Neural cell (in vitro differentiated cells): ENCODE results near the gene LGALS1. TPM values are rescaled to one million over a fixed set of nuclear protein-coding genes. Genes with fewer than 3 reads are reported as not detected.

Source experiments
- H2AFZ ChIP-seq: fragments of 200-600, 300-800 bp; sonication (generic), shearing (Covaris generic); 2 replicates; pipeline ENCODE4 v1.6.0; 2014; ENCODE audit warnings: low read depth, mild to moderate bottlenecking, antibody characterized with exemption, low read length, moderate library complexity
- H3F3A ChIP-seq: fragments of 200-600 bp; shearing (Covaris generic); 2 replicates; pipeline ENCODE4 v1.6.1; 2016; ENCODE audit warnings: mild to moderate bottlenecking, moderate library complexity, mixed read lengths, antibody characterized with exemption, low read length; ENCODE audit not compliant: insufficient read depth, poor library complexity, severe bottlenecking
- H3K27ac ChIP-seq: fragments of 200-600, 300-800 bp; sonication (generic), shearing (Covaris generic); 2 replicates; pipeline ENCODE4 v1.5.1; 2014; ENCODE audit warnings: mild to moderate bottlenecking, low read length, moderate library complexity
- H3K27me3 ChIP-seq: fragments of 300-800, 200-600 bp; sonication (generic), shearing (Covaris generic); 2 replicates; pipeline ENCODE4 v1.6.0; 2014; ENCODE audit warnings: mild to moderate bottlenecking, low read depth, low read length, moderate library complexity; ENCODE audit not compliant: insufficient read depth
- H3K36me3 ChIP-seq: fragments of 300-800, 200-600 bp; sonication (generic), shearing (Covaris generic); 2 replicates; pipeline ENCODE4 v1.5.1; 2014; ENCODE audit warnings: mild to moderate bottlenecking, antibody characterized with exemption, low read length, moderate library complexity; ENCODE audit not compliant: insufficient read depth
- H3K4me2 ChIP-seq: fragments of 300-800, 200-600 bp; sonication (generic), shearing (Covaris generic); 2 replicates; pipeline ENCODE4 v1.6.0; 2014; ENCODE audit warnings: mild to moderate bottlenecking, low read length
- H3K4me3 ChIP-seq: fragments of 300-800, 200-600 bp; sonication (generic), shearing (Covaris generic); 2 replicates; pipeline ENCODE4 v1.5.1; 2014; ENCODE audit warnings: mild to moderate bottlenecking, low read length, moderate library complexity
- H3K79me2 ChIP-seq: fragments of 200-600 bp; shearing (Covaris generic); replicated peaks from 2 replicates; pipeline ENCODE4 v1.6.0; 2014; ENCODE audit warnings: mild to moderate bottlenecking, low read length, moderate library complexity; ENCODE audit not compliant: insufficient read depth
- H3K9ac ChIP-seq: fragments of 300-800, 200-600 bp; sonication (generic), shearing (Covaris generic); 2 replicates; pipeline ENCODE4 v1.6.1; 2016; ENCODE audit warnings: mild to moderate bottlenecking, low read length, mixed read lengths
- H3K9me2 ChIP-seq: fragments of 200-600 bp; shearing (Covaris generic); 2 replicates; pipeline ENCODE4 v1.6.1; 2016; ENCODE audit warnings: mild to moderate bottlenecking, low read length, mixed read lengths; ENCODE audit not compliant: insufficient read depth
- H3K9me3 ChIP-seq: fragments of 200-600, 300-800 bp; sonication (generic), shearing (Covaris generic); 2 replicates; pipeline ENCODE4 v1.6.1; 2016; ENCODE audit warnings: mild to moderate bottlenecking, mixed run types, low read length, moderate library complexity, mixed read lengths
- H4K20me1 ChIP-seq: fragments of 200-600 bp; shearing (Covaris generic); 2 replicates; pipeline ENCODE4 v1.6.1; 2016; ENCODE audit warnings: mild to moderate bottlenecking, mixed run types; ENCODE audit not compliant: insufficient read depth
- CTCF ChIP-seq: fragments of 450-650 bp; IDR thresholded peaks from 2 replicates; pipeline ENCODE4 v1.5.1; 2014; ENCODE audit warnings: antibody characterized with exemption, mild to moderate bottlenecking, moderate library complexity; ENCODE audit not compliant: poor library complexity, severe bottlenecking
- EP300 ChIP-seq: fragments of 450-650 bp; conservative IDR thresholded peaks from 2 replicates; pipeline ENCODE4 v1.6.1; 2014; ENCODE audit warnings: antibody characterized with exemption, mild to moderate bottlenecking, moderate library complexity; ENCODE audit not compliant: poor library complexity, severe bottlenecking
- EZH2 ChIP-seq: fragments of 200-600, 300-800 bp; shearing (Covaris generic), sonication (generic); IDR thresholded peaks from 2 replicates; pipeline ENCODE4 v1.6.1; 2014; ENCODE audit warnings: antibody characterized with exemption, low read length, borderline replicate concordance, mild to moderate bottlenecking; ENCODE audit not compliant: insufficient read depth, poor library complexity, severe bottlenecking
- MXI1 ChIP-seq: fragments of 450-650 bp; conservative IDR thresholded peaks from 2 replicates; pipeline ENCODE4 v1.6.1; 2014; ENCODE audit warnings: antibody characterized with exemption, mild to moderate bottlenecking; ENCODE audit not compliant: poor library complexity, severe bottlenecking
- POLR2AphosphoS5 ChIP-seq: IDR thresholded peaks from 2 replicates; pipeline ENCODE4 v1.6.1; 2012
- RAD21 ChIP-seq: fragments of 450-650 bp; conservative IDR thresholded peaks from 2 replicates; pipeline ENCODE4 v1.6.1; 2014; ENCODE audit warnings: antibody characterized with exemption, mild to moderate bottlenecking, moderate library complexity
- REST ChIP-seq: IDR thresholded peaks from 2 replicates; pipeline ENCODE4 v1.6.1; 2012; ENCODE audit warnings: borderline replicate concordance
- SMC3 ChIP-seq: fragments of 450-650 bp; conservative IDR thresholded peaks from 2 replicates; pipeline ENCODE4 v1.6.1; 2014; ENCODE audit warnings: antibody characterized with exemption, mild to moderate bottlenecking, moderate library complexity; ENCODE audit not compliant: poor library complexity
- TAF1 ChIP-seq: IDR thresholded peaks from 2 replicates; pipeline ENCODE4 v1.6.1; 2012; ENCODE audit warnings: low read depth
- polyA plus RNA-seq: library from polyadenylated mRNA; depleted of rRNA; stranded (reverse); fragments of >200 nt; gene quantifications from 2 replicates; pipeline ENCODE4 v1.2.3, GENCODE V29; 2014

Gene LGALS1
- polyA plus RNA-seq, 1 donor from 2014 or later, result not detected

GRCh38 chr22:37636186-37636948 is 39.1 kb upstream of the LGALS1 start:
- no peak overlapping the region for H3K4me3 ChIP-seq
- no peaks in the 10 kb centered on the region for H3K9me2 ChIP-seq
- H3K27me3 ChIP-seq, result peaks cover 15% of the 10 kb centered on the region
- no peak overlapping the region for H3K9ac ChIP-seq
- H3K4me2 ChIP-seq, result no peak overlapping the region
- TF ChIP-seq REST (no peak), TAF1 (no peak), MXI1 (no peak), CTCF (no peak), RAD21 (no peak), EZH2 (no peak), POLR2AphosphoS5 (no peak), EP300 (no peak)
- H3K9me3 ChIP-seq, result no peaks in the 10 kb centered on the region
- H3F3A ChIP-seq, result no peaks in the 10 kb centered on the region
- no peaks in the 10 kb centered on the region for H3K79me2 ChIP-seq
- no peaks in the 10 kb centered on the region for H4K20me1 ChIP-seq
- H3K36me3 ChIP-seq, result no peaks in the 10 kb centered on the region
- H2AFZ ChIP-seq, result no peak overlapping the region
- no peak overlapping the region for H3K27ac ChIP-seq

GRCh38 chr22:37636949-37637273 is 38.5 kb upstream of the LGALS1 start:
- H4K20me1 ChIP-seq, result no peaks in the 10 kb centered on the region
- H3K9ac ChIP-seq, result no peak overlapping the region
- TF ChIP-seq SMC3 (no peak), MXI1 (no peak), EZH2 (no peak), RAD21 (no peak), CTCF (no peak), EP300 (no peak), POLR2AphosphoS5 (no peak), TAF1 (no peak), REST (no peak)
- H3K27me3 ChIP-seq, result peaks cover 15% of the 10 kb centered on the region
- no peaks in the 10 kb centered on the region for H3F3A ChIP-seq
- H3K4me2 ChIP-seq, result no peak overlapping the region
- no peaks in the 10 kb centered on the region for H3K36me3 ChIP-seq
- no peaks in the 10 kb centered on the region for H3K79me2 ChIP-seq
- no peaks in the 10 kb centered on the region for H3K9me2 ChIP-seq
- no peak overlapping the region for H2AFZ ChIP-seq
- no peak overlapping the region for H3K4me3 ChIP-seq
- no peak overlapping the region for H3K27ac ChIP-seq
- H3K9me3 ChIP-seq, result no peaks in the 10 kb centered on the region
